DND-41 (cell line): Measurements from ENCODE around the gene TUBB6.

Source experiments
- ATAC-seq: fragments of 200-7000 bp; cut with Tn5 transposase; 3 replicates; pipeline ENCODE4 v1.9.1; 2021; ENCODE audit warnings: low read depth; ENCODE audit not compliant: insufficient read depth
- DNase-seq: peaks from one replicate; pipeline ENCODE4 v3.0.0-alpha.2; 2020
- H2AFZ ChIP-seq: 2 replicates; pipeline ENCODE4 v1.6.0; 2012; ENCODE audit warnings: low read depth, low read length
- H3K27ac ChIP-seq: 2 replicates; pipeline ENCODE4 v1.5.1; 2012; ENCODE audit warnings: low read length, inconsistent platforms
- H3K27me3 ChIP-seq: fragments of 200-600 bp; sonication (generic); 2 replicates; pipeline ENCODE4 v1.6.0; 2012; ENCODE audit warnings: low read length, mild to moderate bottlenecking, inconsistent platforms; ENCODE audit not compliant: insufficient read depth, poor library complexity
- H3K36me3 ChIP-seq: 2 replicates; pipeline ENCODE4 v1.5.1; 2012; ENCODE audit warnings: low read length, inconsistent platforms; ENCODE audit not compliant: insufficient read depth
- H3K4me1 ChIP-seq: 2 replicates; pipeline ENCODE4 v1.5.1; 2012; ENCODE audit warnings: mild to moderate bottlenecking, low read length; ENCODE audit not compliant: insufficient read depth
- H3K4me2 ChIP-seq: 2 replicates; pipeline ENCODE4 v1.6.0; 2012; ENCODE audit warnings: mild to moderate bottlenecking, moderate library complexity, low read length, inconsistent platforms; ENCODE audit not compliant: insufficient read depth
- H3K4me3 ChIP-seq, 2 experiments: fragments of 200-600 bp in 1 of 2; shearing (Covaris generic) in 1 of 2; 2 replicates each; pipeline ENCODE4 v1.5.1; 2012 to 2016; ENCODE audit warnings: inconsistent platforms in 2 of 2, low read length in 2 of 2, mild to moderate bottlenecking in 2 of 2, low read depth in 1 of 2, moderate library complexity in 1 of 2
- H3K79me2 ChIP-seq: 2 replicates; pipeline ENCODE4 v1.6.0; 2012; ENCODE audit warnings: low read length, inconsistent platforms; ENCODE audit not compliant: insufficient read depth
- H3K9ac ChIP-seq: 2 replicates; pipeline ENCODE4 v1.6.0; 2012; ENCODE audit warnings: low read depth, mild to moderate bottlenecking, inconsistent platforms, low read length, moderate library complexity
- H3K9me3 ChIP-seq: 2 replicates; pipeline ENCODE4 v1.5.1; 2012; ENCODE audit warnings: low read length, moderate library complexity, mild to moderate bottlenecking, inconsistent platforms; ENCODE audit not compliant: insufficient read depth, severe bottlenecking
- H4K20me1 ChIP-seq: 2 replicates; pipeline ENCODE4 v1.6.0; 2012; ENCODE audit warnings: low read length; ENCODE audit not compliant: insufficient read depth
- EZH2 ChIP-seq: IDR thresholded peaks from 3 replicates; pipeline ENCODE4 v1.6.1; 2012; ENCODE audit warnings: borderline replicate concordance, low read depth, mild to moderate bottlenecking, moderate library complexity, low read length, inconsistent platforms; ENCODE audit not compliant: severe bottlenecking
- TF ChIP-seq, protein P1 (sequence below): IDR thresholded peaks from 2 replicates; pipeline ENCODE4 v1.5.1; 2012; ENCODE audit warnings: borderline replicate concordance, low read length, moderate library complexity, mild to moderate bottlenecking; ENCODE audit not compliant: poor library complexity, severe bottlenecking; ENCODE audit errors: extremely low read depth

The TUBB6 gene

DNA sequence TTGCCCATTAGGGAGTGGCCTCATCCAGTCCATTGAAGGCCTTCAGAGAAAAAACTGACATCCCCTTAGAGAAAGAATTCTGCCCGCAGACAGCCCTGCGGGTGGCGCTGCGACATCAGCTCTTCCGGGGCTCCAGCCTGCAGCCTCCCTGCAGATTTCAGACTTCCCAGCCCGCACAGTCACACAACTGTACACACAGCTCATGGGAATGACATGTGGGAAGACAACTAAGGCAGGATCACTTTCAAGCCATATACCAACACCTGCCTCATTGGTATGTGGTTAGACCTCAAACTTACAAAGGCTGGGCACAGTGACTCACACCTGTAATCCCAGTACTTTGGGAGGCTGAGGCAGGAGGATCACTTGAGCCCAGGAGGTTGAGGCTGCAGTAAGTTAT lies 24.8 kb upstream of the TUBB6 start:
- H3K9me3 ChIP-seq = no peaks in the 10 kb centered on the region
- H3K27ac ChIP-seq = no peak overlapping the region
- no peaks in the 10 kb centered on the region for H4K20me1 ChIP-seq
- H3K27me3 ChIP-seq = no peaks in the 10 kb centered on the region
- H3K36me3 ChIP-seq = no peaks in the 10 kb centered on the region
- TF ChIP-seq, protein P1, sequence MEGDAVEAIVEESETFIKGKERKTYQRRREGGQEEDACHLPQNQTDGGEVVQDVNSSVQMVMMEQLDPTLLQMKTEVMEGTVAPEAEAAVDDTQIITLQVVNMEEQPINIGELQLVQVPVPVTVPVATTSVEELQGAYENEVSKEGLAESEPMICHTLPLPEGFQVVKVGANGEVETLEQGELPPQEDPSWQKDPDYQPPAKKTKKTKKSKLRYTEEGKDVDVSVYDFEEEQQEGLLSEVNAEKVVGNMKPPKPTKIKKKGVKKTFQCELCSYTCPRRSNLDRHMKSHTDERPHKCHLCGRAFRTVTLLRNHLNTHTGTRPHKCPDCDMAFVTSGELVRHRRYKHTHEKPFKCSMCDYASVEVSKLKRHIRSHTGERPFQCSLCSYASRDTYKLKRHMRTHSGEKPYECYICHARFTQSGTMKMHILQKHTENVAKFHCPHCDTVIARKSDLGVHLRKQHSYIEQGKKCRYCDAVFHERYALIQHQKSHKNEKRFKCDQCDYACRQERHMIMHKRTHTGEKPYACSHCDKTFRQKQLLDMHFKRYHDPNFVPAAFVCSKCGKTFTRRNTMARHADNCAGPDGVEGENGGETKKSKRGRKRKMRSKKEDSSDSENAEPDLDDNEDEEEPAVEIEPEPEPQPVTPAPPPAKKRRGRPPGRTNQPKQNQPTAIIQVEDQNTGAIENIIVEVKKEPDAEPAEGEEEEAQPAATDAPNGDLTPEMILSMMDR = peak; percentile 13
- TF ChIP-seq EZH2 = no peak
- no peaks in the 10 kb centered on the region for H3K4me1 ChIP-seq
- no peak for DNase-seq
- no peak overlapping the region for H3K9ac ChIP-seq
- no peak; the same call in 2 of the 3 replicates for ATAC-seq
- no peak overlapping the region for H2AFZ ChIP-seq
- no peak overlapping the region for H3K4me2 ChIP-seq
- H3K79me2 ChIP-seq = no peaks in the 10 kb centered on the region
- H3K4me3 ChIP-seq = no peak overlapping the region

DNA sequence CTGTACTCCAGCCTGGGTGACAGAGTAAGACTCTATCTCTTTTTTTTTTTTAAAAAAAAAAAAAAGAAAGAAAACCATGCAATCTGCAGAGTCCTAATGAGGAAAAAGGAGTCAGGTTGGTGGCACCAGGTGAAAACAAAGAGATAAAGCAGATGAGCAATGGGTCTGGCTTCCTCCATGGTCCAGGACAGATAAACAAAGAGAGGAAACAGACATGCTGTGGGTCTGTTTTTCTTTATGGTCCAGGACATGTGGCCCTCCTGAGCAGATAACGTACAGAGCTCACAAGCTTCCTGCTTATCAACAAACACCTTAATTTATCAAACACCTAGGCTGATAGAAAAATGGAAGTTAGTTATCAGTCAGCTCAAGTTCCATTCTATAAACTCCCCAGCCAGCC lies 24.4 kb upstream of the TUBB6 start:
- Histone ChIP-seq H3K4me3 (no peak overlapping the region), H3K36me3 (no peaks in the 10 kb centered on the region), H3K4me1 (no peaks in the 10 kb centered on the region), H3K79me2 (no peaks in the 10 kb centered on the region), H4K20me1 (no peaks in the 10 kb centered on the region), H3K27ac (no peak overlapping the region), H3K4me2 (no peak overlapping the region), H3K9me3 (no peaks in the 10 kb centered on the region), H3K27me3 (no peaks in the 10 kb centered on the region), H3K9ac (no peak overlapping the region), H2AFZ (no peak overlapping the region)
- TF ChIP-seq, protein P1 = no peak
- no peak for TF ChIP-seq EZH2
- ATAC-seq (no peak), DNase-seq (no peak)

DNA sequence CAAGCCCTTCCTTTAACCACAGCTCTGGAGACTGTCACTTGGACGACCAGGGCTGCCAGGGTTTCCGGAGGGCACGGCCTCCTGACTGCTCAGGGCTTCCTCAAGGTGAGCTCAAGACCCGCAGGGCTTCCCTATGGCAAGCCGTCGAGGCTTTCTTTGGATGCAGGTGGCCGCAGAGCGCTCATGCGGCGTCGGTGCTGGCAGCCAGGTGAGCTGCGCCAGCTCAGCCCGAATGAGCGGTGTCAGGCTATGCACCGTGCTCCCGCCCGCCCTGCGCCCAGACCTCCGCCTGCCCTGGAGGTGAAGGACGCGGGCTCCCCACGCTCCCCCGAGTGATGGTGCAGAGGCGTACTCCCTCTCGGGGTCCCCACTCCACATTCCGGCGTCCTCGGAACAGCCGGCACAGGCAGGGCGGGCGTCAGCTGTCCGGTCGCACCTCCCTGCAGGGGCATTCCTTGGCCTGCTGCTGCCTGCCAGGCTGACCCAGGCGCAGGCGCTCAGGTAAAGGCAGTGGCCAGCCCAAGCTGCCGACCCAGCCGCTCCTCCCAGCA lies 20.8 kb upstream of the TUBB6 start:
- no peak for DNase-seq
- Histone ChIP-seq H3K79me2 (no peaks in the 10 kb centered on the region), H3K4me1 (no peaks in the 10 kb centered on the region), H3K36me3 (no peaks in the 10 kb centered on the region), H3K9ac (no peak overlapping the region), H2AFZ (no peak overlapping the region), H3K9me3 (no peaks in the 10 kb centered on the region), H3K27me3 (no peaks in the 10 kb centered on the region), H3K4me2 (no peak overlapping the region), H3K27ac (no peak overlapping the region), H4K20me1 (no peaks in the 10 kb centered on the region), H3K4me3 (no peak overlapping the region)
- ATAC-seq = no peak
- TF ChIP-seq EZH2 = no peak
- TF ChIP-seq, protein P1 = no peak
